HCT116 (cell line): ENCODE data around the gene CCDC3. TPM values are rescaled to one million over a fixed set of nuclear protein-coding genes. Genes with fewer than 3 reads are reported as not detected.
A peak's percentile ranks its signal among the peaks of the same experiment; 100 is the strongest.

Source experiments
- ATAC-seq: fragments of 200-7000 bp; cut with Tn5 transposase; 2 replicates; pipeline ENCODE4 v1.9.1; 2020; ENCODE audit warnings: mild to moderate bottlenecking, moderate library complexity
- BruUV-seq: library from RNA; stranded (reverse); fragments of 400-500 nt; replicated peaks from 2 replicates; lab custom pipeline; 2021; lab: Mats Ljungman, UMichigan
- CTCF ChIA-PET: fragments of 300-600 bp; sonication (Branson Sonifier 250); formaldehyde crosslinking; loops from one replicate; lab custom pipeline; 2021; ENCODE audit warnings: antibody characterized with exemption; lab: Charles Lee
- POLR2A ChIA-PET: fragments of 300-600, 350-600 bp; sonication (Branson Sonifier 250); formaldehyde crosslinking; loops from one replicate; lab custom pipeline; 2021; ENCODE audit warnings: antibody characterized with exemption; lab: Charles Lee
- RAD21 ChIA-PET, 2 experiments: fragments of 300-600 bp; sonication (Branson Sonifier 250); formaldehyde crosslinking; loops; one replicate each; lab custom pipeline; 2023; ENCODE audit warnings: low total read pairs in 2 of 2; ENCODE audit not compliant: uncharacterized antibody in 2 of 2, unreplicated experiment in 2 of 2, low non-redundant PET in 1 of 2; lab: Charles Lee
- DNase-seq: peaks from one replicate; pipeline ENCODE4 v3.0.0-alpha.2; 2010; ENCODE audit warnings: low read depth, low spot score
- H2AFZ ChIP-seq: fragments of 200-600 bp; shearing (Covaris generic), sonication (generic); 2 replicates; pipeline ENCODE4 v1.6.1; 2017; ENCODE audit warnings: low read depth, mixed run types, mixed read lengths, antibody characterized with exemption, low read length; ENCODE audit not compliant: poor library complexity, severe bottlenecking
- H3K27ac ChIP-seq: 2 replicates; pipeline ENCODE4 v1.5.1; 2012; ENCODE audit warnings: low read depth, low read length
- H3K27me3 ChIP-seq: fragments of 200-600 bp; sonication (generic); 2 replicates; pipeline ENCODE4 v1.6.1; 2016; ENCODE audit warnings: mixed run types, low read length, mixed read lengths; ENCODE audit not compliant: insufficient read depth
- H3K36me3 ChIP-seq, 2 experiments: fragments of 200-500 bp in 1 of 2; fragments of 200-600 bp in 1 of 2; sonication (Bioruptor generic) in 1 of 2; sonication (generic) in 1 of 2; 2 replicates each; pipeline versions ENCODE4 v1.5.1 to v1.6.1; 2014 to 2016; ENCODE audit warnings: low read length in 2 of 2, inconsistent platforms in 1 of 2, mixed read lengths in 1 of 2, mixed run types in 1 of 2; ENCODE audit not compliant: insufficient read depth in 2 of 2, control insufficient read depth in 1 of 2
- H3K4me1 ChIP-seq, 2 experiments: fragments of 200-600 bp in 1 of 2; sonication (generic) in 1 of 2; 2 replicates each; pipeline versions ENCODE4 v1.5.1 to v1.6.1; 2012 to 2017; ENCODE audit warnings: low read length in 2 of 2, inconsistent platforms in 1 of 2, mild to moderate bottlenecking in 1 of 2, mixed read lengths in 1 of 2, mixed run types in 1 of 2, moderate library complexity in 1 of 2; ENCODE audit not compliant: insufficient read depth in 2 of 2, control insufficient read depth in 1 of 2
- H3K4me2 ChIP-seq: fragments of 200-600 bp; sonication (generic); 2 replicates; pipeline ENCODE4 v1.6.1; 2017; ENCODE audit warnings: mixed run types, low read length, mixed read lengths
- H3K4me3 ChIP-seq, 2 experiments: fragments of 200-600 bp in 1 of 2; sonication (generic) in 1 of 2; replicated peaks in 1 of 2; 2 replicates each; pipeline ENCODE4 v1.5.1; 2011 to 2016; ENCODE audit warnings: low read length in 2 of 2, control low read depth in 1 of 2, low read depth in 1 of 2, mild to moderate bottlenecking in 1 of 2, mixed read lengths in 1 of 2, mixed run types in 1 of 2
- H3K79me2 ChIP-seq: fragments of 200-600 bp; sonication (generic); 2 replicates; pipeline ENCODE4 v1.6.1; 2017; ENCODE audit warnings: mild to moderate bottlenecking, mixed run types, low read length, moderate library complexity, mixed read lengths; ENCODE audit not compliant: insufficient read depth
- H3K9ac ChIP-seq: fragments of 200-600 bp; sonication (generic); 2 replicates; pipeline ENCODE4 v1.6.1; 2016; ENCODE audit warnings: low read length, mixed read lengths
- H3K9me2 ChIP-seq: fragments of 200-600 bp; sonication (generic), shearing (Covaris generic); 2 replicates; pipeline ENCODE4 v1.6.1; 2017; ENCODE audit warnings: mixed run types, mild to moderate bottlenecking, moderate library complexity; ENCODE audit not compliant: insufficient read depth
- H3K9me3 ChIP-seq, 2 experiments: fragments of 200-500 bp in 1 of 2; fragments of 200-600 bp in 1 of 2; sonication (Bioruptor generic) in 1 of 2; sonication (generic) in 1 of 2; 2 replicates each; pipeline ENCODE4 v1.6.1; 2014 to 2017; ENCODE audit warnings: low read length in 2 of 2, mixed read lengths in 2 of 2, inconsistent platforms in 1 of 2, low read depth in 1 of 2, mild to moderate bottlenecking in 1 of 2, mixed run types in 1 of 2, moderate library complexity in 1 of 2; ENCODE audit not compliant: control insufficient read depth in 1 of 2, insufficient read depth in 1 of 2
- H4K20me1 ChIP-seq: fragments of 200-600 bp; sonication (generic), shearing (Covaris generic); 2 replicates; pipeline ENCODE4 v1.6.1; 2017; ENCODE audit warnings: mixed run types, mild to moderate bottlenecking, moderate library complexity; ENCODE audit not compliant: insufficient read depth
- CBX3 ChIP-seq: IDR thresholded peaks from 2 replicates; pipeline ENCODE4 v1.6.1; 2012; ENCODE audit warnings: low read depth
- CEBPB ChIP-seq: IDR thresholded peaks from 2 replicates; pipeline ENCODE4 v1.6.1; 2012; ENCODE audit warnings: low read depth
- EGR1 ChIP-seq: IDR thresholded peaks from 2 replicates; pipeline ENCODE4 v1.6.1; 2012; ENCODE audit warnings: low read depth
- EZH2 ChIP-seq: fragments of 200-600 bp; sonication (generic); IDR thresholded peaks from 2 replicates; pipeline ENCODE4 v1.6.1; 2017; ENCODE audit warnings: antibody characterized with exemption, mixed run types
- FOSL1 ChIP-seq: IDR thresholded peaks from 2 replicates; pipeline ENCODE4 v1.6.1; 2012; ENCODE audit warnings: low read depth
- JUND ChIP-seq: IDR thresholded peaks from 2 replicates; pipeline ENCODE4 v1.6.1; 2012
- POLR2A ChIP-seq: IDR thresholded peaks from 2 replicates; pipeline ENCODE4 v1.7.0; 2011; ENCODE audit warnings: borderline replicate concordance; ENCODE audit not compliant: insufficient read depth, insufficient read length; ENCODE audit errors: extremely low read depth
- RAD21 ChIP-seq: IDR thresholded peaks from 2 replicates; pipeline ENCODE4 v1.6.1; 2012; ENCODE audit warnings: low read depth, mild to moderate bottlenecking
- SP1 ChIP-seq: IDR thresholded peaks from 2 replicates; pipeline ENCODE4 v1.6.1; 2012; ENCODE audit warnings: low read depth
- SRF ChIP-seq: IDR thresholded peaks from 2 replicates; pipeline ENCODE4 v1.6.1; 2012; ENCODE audit warnings: low read depth
- TCF7L2 ChIP-seq: IDR thresholded peaks from 2 replicates; pipeline ENCODE4 v1.7.0; 2011; ENCODE audit warnings: borderline replicate concordance, inconsistent platforms; ENCODE audit not compliant: insufficient read depth, insufficient read length; ENCODE audit errors: extremely low read depth
- YY1 ChIP-seq: IDR thresholded peaks from 2 replicates; pipeline ENCODE4 v1.6.1; 2011; ENCODE audit warnings: low read length, low read depth, moderate library complexity, mild to moderate bottlenecking; ENCODE audit not compliant: insufficient replicate concordance; ENCODE audit errors: extremely low read depth
- ZFX ChIP-seq: fragments of 450-650 bp; IDR thresholded peaks from 2 replicates; pipeline ENCODE4 v1.6.1; 2017
- ZNF274 ChIP-seq: fragments of 200-500 bp; sonication (Bioruptor generic); IDR thresholded peaks from 2 replicates; pipeline ENCODE4 v1.6.1; 2014; ENCODE audit warnings: mild to moderate bottlenecking, low read depth, low read length, inconsistent platforms
- intact Hi-C: fragments of 100-400 bp; cut with micrococcal nuclease; formaldehyde crosslinking; loops from 2 replicates; pipeline ENCODE4 v1.10.0; 2022
- total RNA-seq: library from RNA; stranded (reverse); gene quantifications from one replicate; pipeline ENCODE4 v1.2.1, GENCODE V29; 2021; ENCODE audit not compliant: unreplicated experiment
- TF ChIP-seq, protein P1 (sequence below), 3 experiments: fragments of 200-600 bp in 1 of 3; sonication (generic) in 1 of 3; IDR thresholded peaks in 2 of 3; conservative IDR thresholded peaks in 1 of 3; 2 replicates each; pipeline ENCODE4 v1.5.1; 2012 to 2017; ENCODE audit warnings: low read depth in 2 of 3, low read length in 2 of 3, antibody characterized with exemption in 1 of 3, borderline replicate concordance in 1 of 3, control low read depth in 1 of 3, mild to moderate bottlenecking in 1 of 3, mixed read lengths in 1 of 3, mixed run types in 1 of 3, moderate library complexity in 1 of 3; ENCODE audit not compliant: insufficient read depth in 1 of 3
- TF ChIP-seq, protein P2 (sequence below): IDR thresholded peaks from 2 replicates; pipeline ENCODE4 v1.6.1; 2012; ENCODE audit warnings: low read depth
- TF ChIP-seq, protein P3 (sequence below): IDR thresholded peaks from 2 replicates; pipeline ENCODE4 v1.6.1; 2011; ENCODE audit warnings: mild to moderate bottlenecking, low read length, moderate library complexity; ENCODE audit not compliant: insufficient replicate concordance; ENCODE audit errors: extremely low read depth

CCDC3 gene
- total RNA-seq, 1 experiment from 2014 or later: 10.5 TPM

- H3K27me3 ChIP-seq: no peaks in the 10 kb centered on the region
- no peak overlapping the region for H3K27ac ChIP-seq
- TF ChIP-seq CEBPB: no peak
- no peak for TF ChIP-seq EZH2
- TF ChIP-seq ZNF274: no peak
- TF ChIP-seq YY1: peak; percentile 9
- no peak for TF ChIP-seq SRF
- TF ChIP-seq, protein P1, sequence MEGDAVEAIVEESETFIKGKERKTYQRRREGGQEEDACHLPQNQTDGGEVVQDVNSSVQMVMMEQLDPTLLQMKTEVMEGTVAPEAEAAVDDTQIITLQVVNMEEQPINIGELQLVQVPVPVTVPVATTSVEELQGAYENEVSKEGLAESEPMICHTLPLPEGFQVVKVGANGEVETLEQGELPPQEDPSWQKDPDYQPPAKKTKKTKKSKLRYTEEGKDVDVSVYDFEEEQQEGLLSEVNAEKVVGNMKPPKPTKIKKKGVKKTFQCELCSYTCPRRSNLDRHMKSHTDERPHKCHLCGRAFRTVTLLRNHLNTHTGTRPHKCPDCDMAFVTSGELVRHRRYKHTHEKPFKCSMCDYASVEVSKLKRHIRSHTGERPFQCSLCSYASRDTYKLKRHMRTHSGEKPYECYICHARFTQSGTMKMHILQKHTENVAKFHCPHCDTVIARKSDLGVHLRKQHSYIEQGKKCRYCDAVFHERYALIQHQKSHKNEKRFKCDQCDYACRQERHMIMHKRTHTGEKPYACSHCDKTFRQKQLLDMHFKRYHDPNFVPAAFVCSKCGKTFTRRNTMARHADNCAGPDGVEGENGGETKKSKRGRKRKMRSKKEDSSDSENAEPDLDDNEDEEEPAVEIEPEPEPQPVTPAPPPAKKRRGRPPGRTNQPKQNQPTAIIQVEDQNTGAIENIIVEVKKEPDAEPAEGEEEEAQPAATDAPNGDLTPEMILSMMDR (IDR thresholded peaks at IDR 0.05 in 2 of 3, conservative IDR thresholded peaks at IDR 0.05 in 1 of 3; ENCODE audit: borderline replicate concordance in 1 of 3, insufficient read depth in 1 of 3, low read depth in 2 of 3, low read length in 2 of 3): peak in 2 of 3 experiments; percentile 84 to 92; a peak in 4 of 6 replicates
- no peak for TF ChIP-seq SP1
- no peak for TF ChIP-seq EGR1
- TF ChIP-seq ZFX: no peak
- no peak for TF ChIP-seq JUND
- no peak for TF ChIP-seq TCF7L2
- no peak for TF ChIP-seq POLR2A
- peak; percentile 57 for TF ChIP-seq CBX3
- peak; percentile 50 for TF ChIP-seq RAD21
- TF ChIP-seq, protein P2, sequence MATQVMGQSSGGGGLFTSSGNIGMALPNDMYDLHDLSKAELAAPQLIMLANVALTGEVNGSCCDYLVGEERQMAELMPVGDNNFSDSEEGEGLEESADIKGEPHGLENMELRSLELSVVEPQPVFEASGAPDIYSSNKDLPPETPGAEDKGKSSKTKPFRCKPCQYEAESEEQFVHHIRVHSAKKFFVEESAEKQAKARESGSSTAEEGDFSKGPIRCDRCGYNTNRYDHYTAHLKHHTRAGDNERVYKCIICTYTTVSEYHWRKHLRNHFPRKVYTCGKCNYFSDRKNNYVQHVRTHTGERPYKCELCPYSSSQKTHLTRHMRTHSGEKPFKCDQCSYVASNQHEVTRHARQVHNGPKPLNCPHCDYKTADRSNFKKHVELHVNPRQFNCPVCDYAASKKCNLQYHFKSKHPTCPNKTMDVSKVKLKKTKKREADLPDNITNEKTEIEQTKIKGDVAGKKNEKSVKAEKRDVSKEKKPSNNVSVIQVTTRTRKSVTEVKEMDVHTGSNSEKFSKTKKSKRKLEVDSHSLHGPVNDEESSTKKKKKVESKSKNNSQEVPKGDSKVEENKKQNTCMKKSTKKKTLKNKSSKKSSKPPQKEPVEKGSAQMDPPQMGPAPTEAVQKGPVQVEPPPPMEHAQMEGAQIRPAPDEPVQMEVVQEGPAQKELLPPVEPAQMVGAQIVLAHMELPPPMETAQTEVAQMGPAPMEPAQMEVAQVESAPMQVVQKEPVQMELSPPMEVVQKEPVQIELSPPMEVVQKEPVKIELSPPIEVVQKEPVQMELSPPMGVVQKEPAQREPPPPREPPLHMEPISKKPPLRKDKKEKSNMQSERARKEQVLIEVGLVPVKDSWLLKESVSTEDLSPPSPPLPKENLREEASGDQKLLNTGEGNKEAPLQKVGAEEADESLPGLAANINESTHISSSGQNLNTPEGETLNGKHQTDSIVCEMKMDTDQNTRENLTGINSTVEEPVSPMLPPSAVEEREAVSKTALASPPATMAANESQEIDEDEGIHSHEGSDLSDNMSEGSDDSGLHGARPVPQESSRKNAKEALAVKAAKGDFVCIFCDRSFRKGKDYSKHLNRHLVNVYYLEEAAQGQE: no peak
- TF ChIP-seq, protein P3, sequence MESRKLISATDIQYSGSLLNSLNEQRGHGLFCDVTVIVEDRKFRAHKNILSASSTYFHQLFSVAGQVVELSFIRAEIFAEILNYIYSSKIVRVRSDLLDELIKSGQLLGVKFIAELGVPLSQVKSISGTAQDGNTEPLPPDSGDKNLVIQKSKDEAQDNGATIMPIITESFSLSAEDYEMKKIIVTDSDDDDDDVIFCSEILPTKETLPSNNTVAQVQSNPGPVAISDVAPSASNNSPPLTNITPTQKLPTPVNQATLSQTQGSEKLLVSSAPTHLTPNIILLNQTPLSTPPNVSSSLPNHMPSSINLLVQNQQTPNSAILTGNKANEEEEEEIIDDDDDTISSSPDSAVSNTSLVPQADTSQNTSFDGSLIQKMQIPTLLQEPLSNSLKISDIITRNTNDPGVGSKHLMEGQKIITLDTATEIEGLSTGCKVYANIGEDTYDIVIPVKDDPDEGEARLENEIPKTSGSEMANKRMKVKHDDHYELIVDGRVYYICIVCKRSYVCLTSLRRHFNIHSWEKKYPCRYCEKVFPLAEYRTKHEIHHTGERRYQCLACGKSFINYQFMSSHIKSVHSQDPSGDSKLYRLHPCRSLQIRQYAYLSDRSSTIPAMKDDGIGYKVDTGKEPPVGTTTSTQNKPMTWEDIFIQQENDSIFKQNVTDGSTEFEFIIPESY: no peak
- TF ChIP-seq FOSL1: no peak
- H3K9ac ChIP-seq: no peak overlapping the region
- ChIA-PET CTCF (interaction anchor here (0.7 to 2.4 kb wide), 4 partner anchors 9 to 1209 kb away, joined by 3 to 9 read pairs (median 6); no protein-coding TSS in a partner anchor), POLR2A (no interaction called here), RAD21 (no interaction called here)
- H3K4me3 ChIP-seq: no peak overlapping the region; a peak in 1 of 4 replicates
- H3K4me2 ChIP-seq: peak overlapping the region; percentile 53
- peak; percentile 43 for DNase-seq
- H3K79me2 ChIP-seq: no peaks in the 10 kb centered on the region
- no peaks in the 10 kb centered on the region for H3K9me3 ChIP-seq
- no TSS peak for BruUV-seq
- H2AFZ ChIP-seq: peak overlapping the region; percentile 55
- intact Hi-C loops: no loop called here
- H3K4me1 ChIP-seq: peaks cover 7 to 21% of the 10 kb centered on the region in 2 experiments; a peak in 3 of 4 replicates
- H3K9me2 ChIP-seq: no peaks in the 10 kb centered on the region
- H4K20me1 ChIP-seq: no peaks in the 10 kb centered on the region
- H3K36me3 ChIP-seq: no peaks in the 10 kb centered on the region
- peak; percentile 95 for ATAC-seq
Observed at GRCh38 chr10:12847361-12847975, 154.0 kb downstream of the CCDC3 start.
